ENCODE results near the gene PLD1.

Gene PLD1

GRCh38 chr3:171806200-171807128 is 3.8 kb downstream of the PLD1 start:
- H3K4me2 ChIP-seq (ENCODE audit: low read depth, low read length, poor library complexity, severe bottlenecking): no peak overlapping the region
- no peaks in the 10 kb centered on the region for H3F3A ChIP-seq (ENCODE audit: low read depth)

GRCh38 chr3:171805687-171806086 is 4.6 kb downstream of the PLD1 start:
- H3F3A ChIP-seq (ENCODE audit: low read depth): no peaks in the 10 kb centered on the region
- no peaks in the 10 kb centered on the region for H3K36me3 ChIP-seq (ENCODE audit: insufficient read depth, low read length)
- H3K9me3 ChIP-seq (ENCODE audit: insufficient read depth, low read depth, low read length): no peaks in the 10 kb centered on the region
- peaks cover 8% of the 10 kb centered on the region for H3K4me1 ChIP-seq (ENCODE audit: insufficient read depth, low read length, poor library complexity, severe bottlenecking)
- no peak overlapping the region for H3K9ac ChIP-seq (ENCODE audit: low read depth, low read length, poor library complexity, severe bottlenecking)
- no peak overlapping the region for H3K4me3 ChIP-seq (ENCODE audit: low read length, poor library complexity, severe bottlenecking)
- no peak overlapping the region for H2AFZ ChIP-seq (ENCODE audit: low read length)
- H3K4me2 ChIP-seq (ENCODE audit: low read depth, low read length, poor library complexity, severe bottlenecking): no peak overlapping the region
- no peaks in the 10 kb centered on the region for H4K20me1 ChIP-seq (ENCODE audit: insufficient read depth, low read length, poor library complexity, severe bottlenecking)
- no peaks in the 10 kb centered on the region for H3K27me3 ChIP-seq (ENCODE audit: insufficient read depth, low read length, poor library complexity, severe bottlenecking)
- H3K79me2 ChIP-seq (ENCODE audit: insufficient read depth, low read length): no peaks in the 10 kb centered on the region
- H3K9me2 ChIP-seq (replicated peaks; ENCODE audit: low read depth, low read length): no peaks in the 10 kb centered on the region
- no peak for TF ChIP-seq CTCF (conservative IDR thresholded peaks at IDR 0.05; ENCODE audit: low read length)
- TF ChIP-seq EZH2phosphoT487 (IDR thresholded peaks at IDR 0.05; ENCODE audit: borderline replicate concordance): no peak

More at GRCh38 chr3:171806200-171807128, 3.8 kb downstream of the PLD1 start:
- H3K9me3 ChIP-seq (ENCODE audit: insufficient read depth, low read depth, low read length): no peaks in the 10 kb centered on the region
- H3K9ac ChIP-seq (ENCODE audit: low read depth, low read length, poor library complexity, severe bottlenecking): no peak overlapping the region
- H3K79me2 ChIP-seq (ENCODE audit: insufficient read depth, low read length): no peaks in the 10 kb centered on the region
- no peak overlapping the region for H3K4me3 ChIP-seq (ENCODE audit: low read length, poor library complexity, severe bottlenecking)
- H3K36me3 ChIP-seq (ENCODE audit: insufficient read depth, low read length): no peaks in the 10 kb centered on the region
- H4K20me1 ChIP-seq (ENCODE audit: insufficient read depth, low read length, poor library complexity, severe bottlenecking): no peaks in the 10 kb centered on the region
- no peaks in the 10 kb centered on the region for H3K9me2 ChIP-seq (replicated peaks; ENCODE audit: low read depth, low read length)
- no peaks in the 10 kb centered on the region for H3K27me3 ChIP-seq (ENCODE audit: insufficient read depth, low read length, poor library complexity, severe bottlenecking)
- H2AFZ ChIP-seq (ENCODE audit: low read length): no peak overlapping the region
- peaks cover 8% of the 10 kb centered on the region for H3K4me1 ChIP-seq (ENCODE audit: insufficient read depth, low read length, poor library complexity, severe bottlenecking)
- TF ChIP-seq EZH2phosphoT487 (IDR thresholded peaks at IDR 0.05; ENCODE audit: borderline replicate concordance): no peak
- no peak for TF ChIP-seq CTCF (conservative IDR thresholded peaks at IDR 0.05; ENCODE audit: low read length)

GRCh38 chr3:171804618-171805389 is 5.5 kb downstream of the PLD1 start:
- Histone ChIP-seq H2AFZ (ENCODE audit: low read length) (no peak overlapping the region), H3K9me3 (ENCODE audit: insufficient read depth, low read depth, low read length) (no peaks in the 10 kb centered on the region), H3K9me2 (replicated peaks; ENCODE audit: low read depth, low read length) (no peaks in the 10 kb centered on the region), H3K27me3 (ENCODE audit: insufficient read depth, low read length, poor library complexity, severe bottlenecking) (no peaks in the 10 kb centered on the region), H3K4me3 (ENCODE audit: low read length, poor library complexity, severe bottlenecking) (no peak overlapping the region), H3F3A (ENCODE audit: low read depth) (no peaks in the 10 kb centered on the region), H3K36me3 (ENCODE audit: insufficient read depth, low read length) (no peaks in the 10 kb centered on the region), H3K4me1 (ENCODE audit: insufficient read depth, low read length, poor library complexity, severe bottlenecking) (peaks cover 8% of the 10 kb centered on the region), H4K20me1 (ENCODE audit: insufficient read depth, low read length, poor library complexity, severe bottlenecking) (no peaks in the 10 kb centered on the region), H3K79me2 (ENCODE audit: insufficient read depth, low read length) (no peaks in the 10 kb centered on the region), H3K4me2 (ENCODE audit: low read depth, low read length, poor library complexity, severe bottlenecking) (no peak overlapping the region), H3K9ac (ENCODE audit: low read depth, low read length, poor library complexity, severe bottlenecking) (no peak overlapping the region)
- no peak for TF ChIP-seq EZH2phosphoT487 (IDR thresholded peaks at IDR 0.05; ENCODE audit: borderline replicate concordance)
- TF ChIP-seq CTCF (conservative IDR thresholded peaks at IDR 0.05; ENCODE audit: low read length): no peak
